Activated CD8-positive, alpha-beta T cell treated with anti-CD3 and anti-CD28 coated beads for 36 hours (primary cell): ENCODE measurements around the gene OVCA2. TPM values are rescaled to one million over a fixed set of nuclear protein-coding genes. Genes with fewer than 3 reads are reported as not detected.

Experiments used
- ATAC-seq: fragments of 200-7000 bp; cut with Tn5 transposase; one replicate; pipeline ENCODE4 v1.10.0; 2021; ENCODE audit warnings: mild to moderate bottlenecking, moderate library complexity
- CTCF ChIA-PET: fragments of 350-600 bp; sonication (Branson Sonifier 250); formaldehyde crosslinking; loops from one replicate; lab custom pipeline; 2021; ENCODE audit warnings: antibody characterized with exemption; lab: Charles Lee
- POLR2A ChIA-PET: fragments of 350-600 bp; sonication (Branson Sonifier 250); formaldehyde crosslinking; loops from one replicate; lab custom pipeline; 2021; ENCODE audit warnings: antibody characterized with exemption; lab: Charles Lee
- DNase-seq: peaks from one replicate; pipeline ENCODE4 v3.0.0-alpha.2; 2020
- H3K27ac Mint-ChIP-seq: one replicate; pipeline ENCODE4 v1.8.0; 2021; ENCODE audit warnings: mild to moderate bottlenecking, mixed read lengths
- H3K27me3 Mint-ChIP-seq: one replicate; pipeline ENCODE4 v1.8.0; 2021; ENCODE audit warnings: mixed read lengths
- H3K36me3 Mint-ChIP-seq: one replicate; pipeline ENCODE4 v1.8.0; 2021; ENCODE audit warnings: low read depth, mixed read lengths
- H3K4me1 Mint-ChIP-seq: one replicate; pipeline ENCODE4 v1.8.0; 2021; ENCODE audit warnings: low read depth, mixed read lengths
- H3K4me3 Mint-ChIP-seq: one replicate; pipeline ENCODE4 v1.8.0; 2021; ENCODE audit warnings: mild to moderate bottlenecking, moderate library complexity, mixed read lengths
- H3K9me3 Mint-ChIP-seq: one replicate; pipeline ENCODE4 v1.8.0; 2021; ENCODE audit warnings: mixed read lengths
- CTCF ChIP-seq: fragments of 200-600 bp; IDR thresholded peaks from one replicate; pipeline ENCODE4 v1.8.0; 2022; ENCODE audit warnings: antibody characterized with exemption, mild to moderate bottlenecking
- intact Hi-C: fragments of 100-400 bp; cut with micrococcal nuclease; formaldehyde crosslinking; loops from one replicate; pipeline ENCODE4 v1.10.0; 2022
- total RNA-seq, 2 experiments: library from RNA; stranded (reverse); gene quantifications; one replicate each; pipeline ENCODE4 v1.2.3, GENCODE V29; 2021

The OVCA2 gene
- total RNA-seq, 2 experiments from 2014 or later = 28.0 to 28.5 TPM

GRCh38 chr17:2047590-2047989 lies 5.8 kb downstream of the OVCA2 start:
- intact Hi-C loops = no loop called here
- ATAC-seq = no peak

GRCh38 chr17:2048805-2049204 lies 7.0 kb downstream of the OVCA2 start:
- H3K9me3 Mint-ChIP-seq = no peaks in the 10 kb centered on the region
- DNase-seq = no peak
- no peak for ATAC-seq
- no peak overlapping the region for H3K27ac Mint-ChIP-seq
- CTCF ChIA-PET = interaction anchor here (1.0 kb wide), 1 partner anchor 196 kb away, joined by 4 read pairs; no protein-coding TSS in a partner anchor
- H3K27me3 Mint-ChIP-seq = peaks cover 17% of the 10 kb centered on the region
- TF ChIP-seq CTCF = no peak
- H3K4me3 Mint-ChIP-seq = peak overlapping the region; percentile 69
- POLR2A ChIA-PET = interaction anchor here (0.8 kb wide), 1 partner anchor 233 kb away, joined by 3 read pairs; no protein-coding TSS in a partner anchor
- intact Hi-C loops = no loop called here
- H3K4me1 Mint-ChIP-seq = peaks cover 27% of the 10 kb centered on the region
- peaks cover 3% of the 10 kb centered on the region for H3K36me3 Mint-ChIP-seq

More at GRCh38 chr17:2047590-2047989, 5.8 kb downstream of the OVCA2 start:
- no peak overlapping the region for H3K27ac Mint-ChIP-seq
- peaks cover 11% of the 10 kb centered on the region for H3K36me3 Mint-ChIP-seq
- no peak overlapping the region for H3K4me3 Mint-ChIP-seq
- peaks cover 36% of the 10 kb centered on the region for H3K4me1 Mint-ChIP-seq
- DNase-seq = no peak
- CTCF ChIA-PET = interaction anchor here (1.0 kb wide), 1 partner anchor 197 kb away, joined by 5 read pairs; no protein-coding TSS in a partner anchor
- TF ChIP-seq CTCF = no peak
- POLR2A ChIA-PET = interaction anchor here (1.5 kb wide), 1 partner anchor 8 kb away, joined by 3 read pairs; no protein-coding TSS in a partner anchor
- peaks cover 17% of the 10 kb centered on the region for H3K27me3 Mint-ChIP-seq
- no peaks in the 10 kb centered on the region for H3K9me3 Mint-ChIP-seq

- H3K9me3 Mint-ChIP-seq = no peaks in the 10 kb centered on the region
- peak overlapping the region; percentile 16 for H3K27ac Mint-ChIP-seq
- peak overlapping the region; percentile 69 for H3K4me3 Mint-ChIP-seq
- peak; percentile 88 for DNase-seq
- peaks cover 2% of the 10 kb centered on the region for H3K36me3 Mint-ChIP-seq
- peaks cover 29% of the 10 kb centered on the region for H3K4me1 Mint-ChIP-seq
- no peak for TF ChIP-seq CTCF
- POLR2A ChIA-PET = interaction anchor here (0.6 to 2.1 kb wide), 4 partner anchors 49 to 232 kb away, joined by 3 to 8 read pairs (median 4); no protein-coding TSS in a partner anchor
- CTCF ChIA-PET = interaction anchor here (1.0 kb wide), 1 partner anchor 195 kb away, joined by 4 read pairs; no protein-coding TSS in a partner anchor
- peaks cover 17% of the 10 kb centered on the region for H3K27me3 Mint-ChIP-seq
- ATAC-seq = peak; percentile 38
- intact Hi-C loops = loop anchor here (5.0 kb wide), 1 partner anchor 193 kb away; no protein-coding TSS in a partner anchor
Measured at GRCh38 chr17:2049333-2050299, 7.8 kb downstream of the OVCA2 start.

GRCh38 chr17:2050300-2051060 lies 8.7 kb downstream of the OVCA2 start:
- POLR2A ChIA-PET = interaction anchor here (0.6 to 2.1 kb wide), 4 partner anchors 48 to 213 kb away, joined by 3 to 8 read pairs (median 4); no protein-coding TSS in a partner anchor
- CTCF ChIA-PET = interaction anchor here (1.8 kb wide), 2 partner anchors 194 to 203 kb away, joined by 8 read pairs; no protein-coding TSS in a partner anchor
- intact Hi-C loops = loop anchor here (5.0 kb wide), 1 partner anchor 192 kb away; no protein-coding TSS in a partner anchor
- H3K27me3 Mint-ChIP-seq = peaks cover 17% of the 10 kb centered on the region
- no peak for TF ChIP-seq CTCF
- peak overlapping the region; percentile 43 for H3K4me3 Mint-ChIP-seq
- H3K9me3 Mint-ChIP-seq = no peaks in the 10 kb centered on the region
- peak; percentile 8 for ATAC-seq
- DNase-seq = peak; percentile 79
- no peak overlapping the region for H3K27ac Mint-ChIP-seq
- peaks cover 27% of the 10 kb centered on the region for H3K4me1 Mint-ChIP-seq
- H3K36me3 Mint-ChIP-seq = no peaks in the 10 kb centered on the region
